Sigmoid colon (tissue), 4 donors: Measurements from ENCODE around the gene PPP1R7.

Source experiments
- EP300 ChIP-seq, 4 donors: sonication (generic); formaldehyde crosslinking; IDR thresholded peaks; one replicate each; pipeline ENCODE4 v1.6.1; 2017; ENCODE audit warnings: antibody characterized with exemption in 4 of 4
- POLR2A ChIP-seq, 2 donors: fragments of 450-650 bp; IDR thresholded peaks; one replicate each; pipeline ENCODE4 v1.6.1; 2016; ENCODE audit warnings: antibody characterized with exemption in 2 of 2, mild to moderate bottlenecking in 2 of 2, moderate library complexity in 2 of 2
- TF ChIP-seq, protein P1 (sequence below), 4 experiments: fragments of 450-650 bp in 3 of 4; fragments of 200-600 bp in 1 of 4; IDR thresholded peaks; one replicate each; pipeline ENCODE4 v1.5.1; 2016 to 2019; ENCODE audit warnings: antibody characterized with exemption in 4 of 4, mild to moderate bottlenecking in 3 of 4, moderate library complexity in 2 of 4

DNA sequence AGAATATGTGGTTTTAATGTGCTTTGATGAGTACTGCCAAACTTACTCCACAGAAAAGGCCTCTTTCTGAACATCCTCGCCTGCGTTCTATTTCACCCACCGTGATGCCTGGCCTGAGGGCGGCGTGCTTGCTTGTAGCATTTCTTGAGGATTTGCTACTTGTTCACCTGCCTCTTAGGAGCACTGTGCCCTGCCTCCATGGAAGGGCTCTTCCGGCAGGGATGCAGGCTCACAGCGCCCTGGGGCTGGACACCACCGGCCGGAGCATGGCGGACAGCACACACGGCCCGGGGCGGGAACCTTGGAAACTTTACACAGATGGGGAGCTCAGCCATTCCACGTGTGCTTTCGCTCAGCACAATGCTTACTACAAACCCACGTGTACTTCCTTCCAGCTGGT lies 75.3 kb downstream of the PPP1R7 start:
- TF ChIP-seq, protein P1, sequence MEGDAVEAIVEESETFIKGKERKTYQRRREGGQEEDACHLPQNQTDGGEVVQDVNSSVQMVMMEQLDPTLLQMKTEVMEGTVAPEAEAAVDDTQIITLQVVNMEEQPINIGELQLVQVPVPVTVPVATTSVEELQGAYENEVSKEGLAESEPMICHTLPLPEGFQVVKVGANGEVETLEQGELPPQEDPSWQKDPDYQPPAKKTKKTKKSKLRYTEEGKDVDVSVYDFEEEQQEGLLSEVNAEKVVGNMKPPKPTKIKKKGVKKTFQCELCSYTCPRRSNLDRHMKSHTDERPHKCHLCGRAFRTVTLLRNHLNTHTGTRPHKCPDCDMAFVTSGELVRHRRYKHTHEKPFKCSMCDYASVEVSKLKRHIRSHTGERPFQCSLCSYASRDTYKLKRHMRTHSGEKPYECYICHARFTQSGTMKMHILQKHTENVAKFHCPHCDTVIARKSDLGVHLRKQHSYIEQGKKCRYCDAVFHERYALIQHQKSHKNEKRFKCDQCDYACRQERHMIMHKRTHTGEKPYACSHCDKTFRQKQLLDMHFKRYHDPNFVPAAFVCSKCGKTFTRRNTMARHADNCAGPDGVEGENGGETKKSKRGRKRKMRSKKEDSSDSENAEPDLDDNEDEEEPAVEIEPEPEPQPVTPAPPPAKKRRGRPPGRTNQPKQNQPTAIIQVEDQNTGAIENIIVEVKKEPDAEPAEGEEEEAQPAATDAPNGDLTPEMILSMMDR (IDR thresholded peaks at IDR 0.05): no peak
- no peak for TF ChIP-seq POLR2A (IDR thresholded peaks at IDR 0.05)
- TF ChIP-seq EP300 (IDR thresholded peaks at IDR 0.05): no peak
